Skin of body (tissue), 2 donors: Measurements from ENCODE around the gene CEBPZ. TPM values are rescaled to one million over a fixed set of nuclear protein-coding genes. Genes with fewer than 3 reads are reported as not detected.
"Not testable (repeated sequence)": the region's sequence is repeated elsewhere in the genome, so short reads cannot be mapped to it uniquely, and the experiment has no call there.

Experiments used
- DNase-seq: peaks from one replicate; lab custom pipeline; 2025; lab: John Stamatoyannopoulos, UW
- total RNA-seq: library from RNA; depleted of rRNA; stranded (reverse); fragments of >200 nt; gene quantifications from one replicate; pipeline ENCODE4 v1.2.3, GENCODE V29; 2014

Gene CEBPZ
- total RNA-seq, 1 donor from 2014 or later, result 50.3 TPM

- DNase-seq, result no peak
Measured at GRCh38 chr2:37215250-37215649, 16.1 kb downstream of the CEBPZ start.

GRCh38 chr2:37211939-37212338 lies 19.5 kb downstream of the CEBPZ start:
- DNase-seq, result no peak

GRCh38 chr2:37211212-37211611 lies 20.2 kb downstream of the CEBPZ start:
- DNase-seq, result no peak

GRCh38 chr2:37206760-37207159 lies 24.6 kb downstream of the CEBPZ start:
- not testable (repeated sequence) for DNase-seq

- DNase-seq, result no peak
Measured at GRCh38 chr2:37205689-37206341, 25.6 kb downstream of the CEBPZ start.

- not testable (repeated sequence) for DNase-seq
Measured at GRCh38 chr2:37205071-37205661, 26.2 kb downstream of the CEBPZ start.

- DNase-seq, result no peak
Measured at GRCh38 chr2:37203708-37204107, 27.7 kb downstream of the CEBPZ start.

- DNase-seq, result no peak
Measured at GRCh38 chr2:37201766-37202165, 29.6 kb downstream of the CEBPZ start.

- DNase-seq, result no peak
Measured at GRCh38 chr2:37201208-37201607, 30.2 kb downstream of the CEBPZ start.

- DNase-seq, result no peak
Measured at GRCh38 chr2:37198681-37199065, 32.7 kb downstream of the CEBPZ start.

GRCh38 chr2:37196320-37197195 lies 34.8 kb downstream of the CEBPZ start, which contains the start of gene CEBPZOS:
Gene CEBPZOS (plus strand): TSS chr2:37196496. CDS start chr2:37199705, 3,209 bp downstream.
- DNase-seq, result peak; percentile 67

GRCh38 chr2:37195862-37196319 lies 35.5 kb downstream of the CEBPZ start:
- not testable (repeated sequence) for DNase-seq

- DNase-seq, result no peak
Measured at GRCh38 chr2:37192551-37192950, 38.8 kb downstream of the CEBPZ start.

- DNase-seq, result no peak
Measured at GRCh38 chr2:37191747-37192146, 39.6 kb downstream of the CEBPZ start.

GRCh38 chr2:37191253-37191652 lies 40.1 kb downstream of the CEBPZ start:
- no peak for DNase-seq

GRCh38 chr2:37190290-37190689 lies 41.1 kb downstream of the CEBPZ start:
- DNase-seq, result no peak

- no peak for DNase-seq
Measured at GRCh38 chr2:37189452-37190153, 41.8 kb downstream of the CEBPZ start.

- DNase-seq, result no peak
Measured at GRCh38 chr2:37188570-37188969, 42.8 kb downstream of the CEBPZ start, which contains the start of gene SULT6B1. Gene SULT6B1 (minus strand): TSS chr2:37188670. CDS start chr2:37188640, 30 bp downstream.

GRCh38 chr2:37181726-37182684 lies 49.4 kb downstream of the CEBPZ start:
- DNase-seq, result no peak

- no peak for DNase-seq
Measured at GRCh38 chr2:37180640-37181039, 50.8 kb downstream of the CEBPZ start.
